GM21447 (cell line): Measurements from ENCODE around the gene DMAC2.
"Not testable (repeated sequence)": the region's sequence is repeated elsewhere in the genome, so short reads cannot be mapped to it uniquely, and the experiment has no call there.

Experiments
- ATAC-seq: cut with Tn5 transposase; IDR thresholded peaks from one replicate; pipeline ENCODE4 v1.9.1; 2021; ENCODE audit not compliant: unreplicated experiment

The DMAC2 gene

GRCh38 chr19:41443813-41444455 is 4.2 kb upstream of the DMAC2 start:
- ATAC-seq: no peak

- ATAC-seq: no peak
Measured at GRCh38 chr19:41442473-41443355, 3.0 kb upstream of the DMAC2 start, which contains the start of gene ERICH4. TSS of gene ERICH4 (plus strand) at chr19:41443156. CDS start at chr19:41443170, 14 bp downstream.

GRCh38 chr19:41441321-41441945 is 1.7 kb upstream of the DMAC2 start:
- ATAC-seq: no peak

DNA sequence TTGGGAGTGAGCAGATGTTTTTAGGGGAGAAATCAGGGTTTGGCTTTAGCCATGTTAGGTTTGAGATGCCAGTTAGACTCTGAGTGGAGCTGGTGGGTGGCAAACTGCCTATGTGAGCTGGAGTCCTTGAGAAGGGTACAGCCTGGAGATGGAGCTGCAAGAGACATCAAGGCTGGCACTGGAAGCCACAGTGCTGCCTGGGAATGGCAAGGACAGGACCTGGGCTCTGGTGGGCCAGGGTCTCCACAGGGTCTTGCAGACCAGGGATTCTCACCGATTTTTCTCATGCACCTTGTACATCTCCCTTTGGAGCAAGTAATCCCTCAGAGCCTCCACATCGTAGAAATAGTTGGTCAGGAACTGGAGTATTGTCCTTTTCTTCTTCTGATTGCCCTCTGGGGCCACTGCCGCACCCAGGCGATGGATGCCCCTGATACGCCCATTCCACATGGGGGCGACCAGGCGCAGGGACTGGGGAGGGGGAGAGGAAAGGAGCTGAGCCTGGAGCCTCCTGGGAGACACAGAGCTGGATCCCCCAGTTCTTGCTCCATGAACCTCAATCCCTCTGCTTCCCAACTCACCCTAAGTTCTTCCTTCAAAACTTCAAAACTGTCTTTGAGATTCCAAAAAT is 1.7 kb downstream of the DMAC2 start:
- no peak for ATAC-seq

DNA sequence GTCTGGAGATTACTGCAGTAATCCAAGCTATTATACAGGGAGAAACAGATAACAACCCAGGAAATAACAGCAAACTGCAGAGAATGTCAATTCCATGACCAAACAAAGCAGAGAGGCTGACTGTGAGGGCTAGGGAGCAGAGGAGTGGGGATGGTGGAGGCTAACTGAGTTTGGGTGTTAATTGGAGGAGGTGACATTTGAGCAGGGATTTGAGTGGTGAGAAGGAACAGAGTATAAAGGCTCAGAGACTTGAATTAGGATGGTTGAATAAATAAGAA is 3.1 kb downstream of the DMAC2 start:
- no peak for ATAC-seq

- no peak for ATAC-seq
Measured at GRCh38 chr19:41435936-41436673, 3.6 kb downstream of the DMAC2 start.

GRCh38 chr19:41435376-41435775 is 4.3 kb downstream of the DMAC2 start:
- not testable (repeated sequence) for ATAC-seq

DNA sequence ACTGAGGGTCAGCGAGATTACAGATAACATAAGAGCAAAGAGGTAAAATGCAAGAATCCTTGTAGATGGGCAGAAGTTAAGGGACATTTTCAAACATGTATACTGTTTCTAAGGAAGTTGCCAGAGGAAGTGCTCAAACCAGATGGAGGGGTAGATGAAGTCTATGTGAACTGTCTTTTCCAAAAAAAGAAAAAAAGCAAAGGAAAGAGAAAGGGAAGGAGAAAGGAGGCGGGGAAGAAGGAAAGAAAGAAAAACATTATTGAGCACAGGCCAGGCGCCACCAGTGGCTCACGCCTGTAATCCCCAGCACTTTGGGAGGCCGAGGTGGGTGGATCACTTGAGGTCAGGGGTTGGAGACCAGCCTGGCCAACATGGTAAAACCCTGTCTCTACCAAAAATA is 5.3 kb downstream of the DMAC2 start:
- ATAC-seq: no peak

- ATAC-seq: no peak
Measured at GRCh38 chr19:41433171-41433570, 6.5 kb downstream of the DMAC2 start.

GRCh38 chr19:41431426-41432386 is 8.0 kb downstream of the DMAC2 start:
- no peak for ATAC-seq

GRCh38 chr19:41430922-41431321 is 8.8 kb downstream of the DMAC2 start:
- ATAC-seq: no peak

DNA sequence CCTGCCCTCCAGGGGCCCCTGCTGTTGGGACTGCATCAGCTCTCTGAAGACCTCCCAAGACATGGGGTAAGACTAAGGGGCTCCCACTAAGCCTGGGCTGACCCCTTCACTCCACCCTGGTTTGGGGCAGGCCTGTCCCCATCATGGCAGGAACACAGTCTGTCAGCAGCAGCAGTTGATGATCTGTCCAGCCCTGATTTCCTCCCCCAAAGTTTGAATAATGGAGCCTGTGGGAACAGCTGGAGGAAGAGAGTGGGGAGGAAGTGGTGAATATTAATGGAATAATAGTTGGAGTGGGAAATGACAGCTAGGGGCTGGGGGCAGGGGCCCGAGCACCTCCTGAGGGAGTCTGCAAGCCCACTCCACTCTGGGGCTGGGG is 11.2 kb downstream of the DMAC2 start:
- ATAC-seq: no peak

GRCh38 chr19:41427647-41428480 is 11.8 kb downstream of the DMAC2 start:
- no peak for ATAC-seq

- ATAC-seq: no peak
Measured at GRCh38 chr19:41426952-41427646, 12.6 kb downstream of the DMAC2 start, which contains the start of gene B3GNT8. TSS of gene B3GNT8 (minus strand) at chr19:41427374. CDS start at chr19:41426778, 596 bp downstream.

GRCh38 chr19:41426116-41426841 is 13.4 kb downstream of the DMAC2 start:
- no peak for ATAC-seq

GRCh38 chr19:41425174-41426115 is 14.3 kb downstream of the DMAC2 start:
- ATAC-seq: no peak
